Measurements from ENCODE around the gene CARMIL3.

GRCh38 chr14:24110523-24110922 is 58.7 kb downstream of the CARMIL3 start:
- TF ChIP-seq CTCF (IDR thresholded peaks at IDR 0.05; ENCODE audit: insufficient read depth, low read depth, low read length) (no peak), EZH2 (IDR thresholded peaks at IDR 0.05; ENCODE audit: insufficient read depth, low read length) (no peak)

Measured in astrocyte (in vitro differentiated cells and primary cell).